ENCODE results near the gene CPT1C.
A peak's percentile ranks its signal among the peaks of the same experiment; 100 is the strongest.

The CPT1C gene

GRCh38 chr19:49684251-49684982 lies 6.5 kb upstream of the CPT1C start:
- no peak for DNase-seq

GRCh38 chr19:49684983-49685553 lies 5.8 kb upstream of the CPT1C start:
- DNase-seq: no peak

DNA sequence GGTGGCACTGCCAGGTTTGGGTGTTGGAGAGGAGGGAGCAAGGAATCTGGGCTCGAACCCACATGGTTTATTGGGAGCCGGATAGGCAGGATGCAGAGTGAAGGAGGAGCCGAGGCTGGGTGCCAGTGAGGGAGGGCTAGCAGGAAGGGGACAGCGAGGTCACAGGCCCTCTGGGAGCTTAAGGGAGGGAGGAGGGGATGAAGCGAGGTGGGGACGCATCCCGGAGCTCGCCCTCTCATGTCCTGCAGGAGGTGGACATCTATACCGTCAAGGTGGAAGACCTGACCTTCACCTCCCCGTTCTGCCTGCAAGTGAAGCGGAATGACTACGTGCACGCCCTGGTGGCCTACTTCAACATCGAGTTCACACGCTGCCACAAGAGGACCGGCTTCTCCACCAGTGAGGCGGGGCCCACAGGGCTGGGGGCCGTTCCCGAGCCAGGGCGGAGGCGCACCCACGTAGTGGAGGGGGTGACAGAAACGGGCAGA lies 5.0 kb upstream of the CPT1C start:
- DNase-seq: no peak

GRCh38 chr19:49686503-49687088 lies 4.3 kb upstream of the CPT1C start:
- DNase-seq: no peak

- DNase-seq: no peak
Measured at GRCh38 chr19:49687150-49687549, 3.8 kb upstream of the CPT1C start.

GRCh38 chr19:49687566-49688316 lies 3.2 kb upstream of the CPT1C start:
- DNase-seq: no peak

DNA sequence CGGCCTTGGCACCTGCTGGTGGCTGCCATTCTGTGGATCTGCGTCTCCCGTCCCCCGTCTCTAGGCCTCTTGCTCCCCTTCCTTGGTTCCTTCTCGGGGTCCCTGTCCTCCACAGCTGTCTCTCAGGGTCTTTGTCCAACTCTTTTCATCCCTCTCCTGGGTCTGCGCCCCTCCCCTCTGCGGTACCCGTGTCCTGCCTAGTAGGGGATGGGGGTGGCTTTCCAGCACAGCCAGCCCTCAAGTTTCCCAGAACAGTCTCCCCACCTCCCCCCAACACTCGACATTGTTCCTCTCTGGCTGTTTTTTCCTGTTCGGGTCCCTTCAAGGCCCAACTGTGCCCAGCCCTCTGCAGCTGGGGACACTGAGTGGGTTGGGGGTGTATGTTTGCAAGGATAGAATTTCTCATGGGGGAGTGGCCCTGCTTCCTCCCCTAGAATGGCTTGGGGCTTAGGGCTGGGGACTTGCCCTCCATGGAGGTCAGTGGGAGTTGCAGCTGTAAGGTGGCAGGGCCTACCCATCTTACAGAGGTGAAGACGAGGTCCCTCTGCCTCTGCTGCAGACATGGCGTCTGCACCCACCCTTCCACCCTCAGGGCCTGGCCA lies 2.3 kb upstream of the CPT1C start:
- DNase-seq: no peak

DNA sequence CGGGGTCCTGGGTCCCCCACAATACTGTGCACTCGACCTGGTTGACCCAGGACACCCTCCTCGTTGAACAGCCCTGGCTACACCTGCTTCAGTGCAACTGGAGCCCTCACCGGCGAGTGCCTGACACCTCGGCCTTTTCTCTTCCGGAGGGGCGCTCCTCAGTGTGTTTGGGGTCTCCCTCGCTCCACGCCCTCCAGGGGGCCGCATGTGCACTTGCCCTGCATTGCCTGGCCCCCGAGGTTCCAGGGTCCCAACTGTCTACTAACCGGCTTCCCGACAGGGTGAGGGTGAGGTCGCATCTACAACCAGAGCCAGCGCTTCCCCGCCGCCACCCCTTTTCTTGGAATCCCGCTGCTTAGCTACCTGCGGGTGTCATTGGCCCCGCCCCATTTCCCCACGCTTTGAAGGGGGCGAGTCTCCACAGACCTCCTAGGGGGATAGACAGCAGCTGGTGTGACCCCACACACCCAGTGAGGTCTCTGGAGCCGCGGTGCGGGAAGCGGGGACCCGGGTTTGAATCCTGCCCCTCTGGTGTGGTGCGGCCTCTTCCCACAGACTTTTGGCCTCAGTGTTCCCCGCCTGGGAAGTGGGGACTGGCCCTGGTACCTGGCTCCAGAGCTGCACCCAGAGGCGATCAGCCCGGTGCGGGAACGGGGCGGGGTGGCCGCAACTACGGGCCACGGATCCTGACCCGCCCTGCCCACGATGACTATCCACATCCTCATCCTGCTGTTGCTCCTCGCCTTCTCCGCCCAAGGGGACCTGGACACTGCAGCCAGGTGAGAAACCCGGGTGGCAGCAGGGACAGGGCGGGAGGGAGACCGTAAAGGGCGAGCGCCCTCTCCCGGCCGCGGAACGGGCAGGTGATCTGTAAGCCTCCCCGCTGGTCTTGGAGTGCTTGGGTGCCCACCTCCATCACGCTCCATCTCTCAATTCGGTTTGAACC lies 1.5 kb upstream of the CPT1C start, which contains the start of gene ADM5:
ADM5 (plus strand) TSS at position 462 of the 946 bp plus-strand sequence; CDS start at position 706, 244 bp downstream.
- peak in 1 of 2 experiments; percentile 51 for DNase-seq

DNA sequence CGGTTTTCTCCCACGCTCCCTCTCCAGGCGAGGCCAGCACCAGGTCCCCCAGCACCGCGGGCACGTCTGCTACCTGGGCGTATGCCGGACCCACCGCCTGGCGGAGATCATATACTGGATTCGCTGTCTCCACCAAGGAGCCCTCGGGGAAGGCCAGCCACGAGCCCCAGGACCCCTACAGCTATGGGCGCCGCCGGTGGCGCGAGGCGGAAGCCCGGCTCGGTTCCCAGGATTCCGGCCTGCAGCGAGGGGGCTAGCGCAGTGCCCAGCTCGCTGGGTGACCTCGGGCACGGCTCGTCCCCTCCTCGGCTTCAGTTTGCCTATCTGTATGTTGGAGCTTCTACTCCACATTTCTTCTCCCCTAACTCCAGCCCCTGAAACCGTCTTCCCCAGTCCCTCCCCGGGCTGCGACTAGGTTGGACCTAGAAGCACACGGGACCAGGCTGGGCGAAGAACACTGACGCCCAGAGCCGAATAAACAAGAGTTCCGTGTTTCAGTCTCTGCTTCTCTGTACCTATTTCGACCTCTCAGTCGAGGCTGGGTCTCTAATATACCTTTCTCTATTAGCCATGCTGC lies 749 bp upstream of the CPT1C start:
- DNase-seq: no peak

DNA sequence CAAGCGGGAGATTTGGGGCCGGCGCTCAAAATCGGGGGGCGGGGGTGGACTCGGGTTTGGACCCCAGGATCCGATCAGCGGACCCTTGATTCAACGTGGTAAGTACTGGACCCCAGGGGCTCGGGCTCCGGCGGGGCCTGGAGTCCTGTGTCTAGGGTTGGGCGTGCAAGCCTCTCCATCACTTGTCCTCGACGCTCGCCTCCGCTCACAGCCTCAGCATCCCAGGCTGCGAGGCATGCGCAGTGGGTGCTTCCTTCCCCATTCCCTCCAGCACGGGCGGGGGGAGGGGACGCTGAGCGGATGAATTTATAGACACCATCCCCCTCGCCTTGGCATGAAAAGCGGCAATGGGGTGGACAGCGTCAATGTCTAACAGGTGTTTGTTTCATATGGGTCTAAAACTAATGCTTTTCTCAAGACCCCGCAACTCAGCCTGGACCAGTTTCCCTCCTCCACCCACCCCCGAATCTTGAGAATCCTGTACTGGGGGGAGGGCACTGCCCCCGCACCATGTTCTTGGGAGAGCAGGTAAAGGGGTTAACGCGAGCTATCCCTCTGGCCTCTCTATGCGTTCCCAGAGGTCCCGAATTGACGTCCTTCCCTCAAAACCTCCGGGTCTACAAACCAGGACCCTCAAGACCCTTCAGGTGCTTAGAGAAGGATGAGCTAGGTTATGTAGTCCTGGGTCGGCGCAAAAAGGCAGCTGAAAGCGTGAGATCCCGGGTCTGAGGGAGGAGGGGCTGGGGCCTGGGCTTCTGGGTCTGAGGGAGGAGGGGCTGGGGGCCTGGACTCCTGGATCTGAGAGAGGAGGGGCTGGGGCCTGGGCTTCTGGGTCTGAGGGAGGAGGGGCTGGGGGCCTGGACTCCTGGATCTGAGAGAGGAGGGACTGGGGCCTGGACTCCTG lies 579 bp downstream of the CPT1C start:
- DNase-seq: peak; percentile 83 to 91

DNA sequence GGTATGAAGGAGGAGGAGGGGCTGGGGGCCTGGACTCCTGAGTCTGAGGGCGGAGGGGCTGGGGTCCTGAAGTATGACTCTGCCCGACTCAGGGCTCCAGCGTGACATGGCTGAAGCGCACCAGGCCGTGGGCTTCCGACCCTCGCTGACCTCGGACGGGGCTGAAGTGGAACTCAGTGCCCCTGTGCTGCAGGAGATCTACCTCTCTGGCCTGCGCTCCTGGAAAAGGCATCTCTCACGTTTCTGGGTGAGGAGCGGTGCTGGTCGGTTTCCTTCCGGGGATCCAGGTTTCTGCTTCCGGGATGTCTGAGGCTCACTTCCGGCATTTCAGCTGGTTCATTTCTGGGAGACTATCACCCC lies 1.2 kb downstream of the CPT1C start:
- no peak for DNase-seq

DNA sequence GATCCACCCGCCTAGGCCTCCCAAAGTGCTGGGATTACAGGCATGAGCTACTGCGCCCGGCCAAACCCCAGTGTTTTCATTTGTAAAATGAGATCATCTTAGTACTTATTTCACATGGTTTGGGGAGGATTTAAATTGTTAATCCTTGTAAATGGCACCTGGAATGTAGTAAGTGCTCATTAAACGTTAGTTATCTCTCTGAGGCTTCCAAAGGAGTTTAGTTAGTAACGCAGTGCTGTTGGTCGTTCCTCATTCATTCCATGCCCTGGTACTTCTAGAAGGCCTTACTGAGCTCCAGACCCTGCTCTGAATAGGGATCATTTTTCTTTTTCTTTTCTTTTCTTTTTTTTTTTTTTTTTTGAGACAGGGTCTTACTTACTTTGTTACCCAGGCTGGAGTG lies 5.2 kb downstream of the CPT1C start:
- no peak for DNase-seq

DNA sequence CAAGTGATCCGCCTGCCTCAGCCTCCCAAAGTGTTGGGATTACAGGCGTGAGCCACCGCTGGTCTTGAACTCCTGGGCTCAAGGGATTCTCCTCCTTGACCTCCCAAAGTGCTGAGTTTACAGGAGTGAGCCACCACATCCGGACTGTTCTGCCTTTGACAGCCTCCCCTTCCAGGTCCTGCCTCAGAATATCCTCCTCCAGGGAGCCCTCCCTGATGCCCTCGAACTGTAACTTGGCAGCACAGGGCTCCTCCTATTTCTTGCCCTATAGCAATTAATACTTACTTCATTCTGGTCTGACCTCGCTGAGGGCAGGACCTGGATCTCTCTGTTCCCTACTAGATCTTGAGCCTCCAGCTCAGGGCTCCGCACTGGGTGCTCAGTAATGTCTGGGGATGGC lies 5.9 kb downstream of the CPT1C start:
- no peak for DNase-seq

DNA sequence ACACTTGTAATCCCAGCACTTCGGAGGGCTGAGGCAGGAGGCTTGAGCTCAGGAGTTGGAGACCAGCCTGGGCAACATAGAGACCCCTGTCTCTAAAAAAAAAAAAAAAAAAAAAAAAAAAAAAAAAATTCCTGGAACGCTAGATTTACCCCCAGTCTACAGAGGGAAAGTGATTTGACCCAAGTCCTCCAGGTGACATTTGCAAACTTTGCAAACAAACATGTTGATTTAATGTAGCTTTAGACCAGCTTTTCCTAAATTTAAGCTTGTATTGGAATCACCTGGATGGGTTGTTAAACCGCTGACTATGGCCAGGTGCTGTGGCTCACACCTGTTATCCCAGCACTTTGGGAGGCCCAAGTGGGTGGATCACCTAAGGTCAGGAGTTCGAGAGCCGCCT lies 8.4 kb downstream of the CPT1C start:
- no peak for DNase-seq

DNA sequence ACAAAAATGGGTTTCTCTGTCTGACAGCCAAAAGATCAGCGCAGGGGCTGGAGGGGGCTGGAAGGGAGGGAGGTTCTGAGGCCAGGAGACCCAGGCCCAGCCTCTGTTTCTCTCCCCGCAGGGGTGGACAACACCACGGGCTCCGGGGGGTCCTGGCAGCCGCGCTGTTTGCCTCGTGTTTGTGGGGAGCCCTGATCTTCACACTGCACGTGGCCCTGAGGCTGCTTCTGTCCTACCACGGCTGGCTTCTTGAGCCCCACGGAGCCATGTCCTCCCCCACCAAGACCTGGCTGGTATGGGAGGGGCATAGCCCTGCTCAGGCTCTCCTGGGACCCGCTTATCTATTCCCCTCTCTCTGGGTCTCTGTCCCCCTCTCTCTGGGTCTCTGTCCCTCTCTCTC lies 9.6 kb downstream of the CPT1C start:
- DNase-seq: no peak

DNA sequence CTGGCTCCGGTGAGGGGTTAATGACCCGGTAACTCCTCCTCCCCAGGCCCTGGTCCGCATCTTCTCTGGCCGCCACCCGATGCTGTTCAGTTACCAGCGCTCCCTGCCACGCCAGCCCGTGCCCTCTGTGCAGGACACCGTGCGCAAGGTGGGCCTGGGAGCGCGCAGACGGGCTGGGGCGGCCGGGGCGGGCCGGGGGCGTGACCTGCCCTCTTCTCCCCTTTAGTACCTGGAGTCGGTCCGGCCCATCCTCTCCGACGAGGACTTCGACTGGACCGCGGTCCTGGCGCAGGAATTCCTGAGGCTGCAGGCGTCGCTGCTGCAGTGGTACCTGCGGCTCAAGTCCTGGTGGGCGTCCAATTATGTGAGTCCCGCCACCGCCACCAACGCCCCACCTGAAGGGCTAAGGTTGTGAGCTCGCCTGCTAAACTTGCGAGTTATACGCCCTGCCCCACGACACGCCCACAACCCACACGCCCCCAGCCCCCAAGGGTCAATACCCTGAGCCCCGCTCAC lies 10.4 kb downstream of the CPT1C start:
- DNase-seq: no peak

GRCh38 chr19:49704888-49705642 lies 14.1 kb downstream of the CPT1C start:
- no peak for DNase-seq

DNA sequence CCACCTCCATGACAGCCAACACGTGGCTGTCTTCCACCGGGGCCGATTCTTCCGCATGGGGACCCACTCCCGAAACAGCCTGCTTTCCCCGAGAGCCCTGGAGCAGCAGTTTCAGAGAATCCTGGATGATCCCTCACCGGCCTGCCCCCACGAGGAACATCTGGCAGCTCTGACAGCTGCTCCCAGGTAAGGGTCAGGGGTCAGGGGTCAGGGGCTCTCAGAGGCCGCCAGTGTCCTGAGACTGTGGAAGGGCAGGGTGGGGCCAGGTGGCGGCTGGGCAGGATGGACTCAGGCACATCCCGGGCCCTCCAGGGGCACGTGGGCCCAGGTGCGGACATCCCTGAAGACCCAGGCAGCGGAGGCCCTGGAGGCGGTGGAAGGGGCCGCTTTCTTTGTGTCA lies 15.0 kb downstream of the CPT1C start:
- DNase-seq: no peak

DNA sequence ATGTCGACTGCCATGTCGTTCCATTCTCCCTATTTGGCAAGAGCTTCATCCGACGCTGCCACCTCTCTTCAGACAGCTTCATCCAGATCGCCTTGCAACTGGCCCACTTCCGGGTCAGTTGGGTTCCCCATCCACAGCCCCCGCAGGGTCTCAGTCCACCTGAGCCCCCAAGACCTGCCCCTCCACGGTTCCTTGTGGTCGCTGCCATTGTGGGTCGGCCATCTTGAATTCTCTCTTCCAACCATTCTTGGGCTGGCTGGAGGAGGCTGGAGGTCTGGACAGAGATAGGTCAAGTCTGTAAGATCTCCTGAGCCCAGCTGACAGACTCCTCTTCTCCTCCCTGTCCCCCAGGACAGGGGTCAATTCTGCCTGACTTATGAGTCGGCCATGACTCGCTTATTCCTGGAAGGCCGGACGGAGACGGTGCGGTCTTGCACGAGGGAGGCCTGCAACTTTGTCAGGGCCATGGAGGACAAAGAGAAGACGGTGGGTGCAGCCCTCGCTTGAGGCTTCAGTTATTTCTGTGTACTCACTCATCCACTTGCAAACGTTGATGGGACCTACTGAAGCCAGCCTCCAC lies 19.5 kb downstream of the CPT1C start:
- no peak for DNase-seq

Data from NCI-H446 (cell line).